PC-9 (cell line): Measurements from ENCODE around the gene IGF2R. TPM values are rescaled to one million over a fixed set of nuclear protein-coding genes. Genes with fewer than 3 reads are reported as not detected.
"Not testable (repeated sequence)": the region's sequence is repeated elsewhere in the genome, so short reads cannot be mapped to it uniquely, and the experiment has no call there.

ENCODE experiments used
- BruUV-seq: library from RNA; stranded (reverse); fragments of 400-500 nt; replicated peaks from 2 replicates; lab custom pipeline; 2021; lab: Mats Ljungman, UMichigan
- CTCF ChIA-PET: fragments of 300-600 bp; sonication (Branson Sonifier 250); formaldehyde crosslinking; loops from one replicate; lab custom pipeline; 2022; ENCODE audit warnings: antibody characterized with exemption; lab: Charles Lee
- POLR2A ChIA-PET: fragments of 300-600 bp; sonication (Branson Sonifier 250); formaldehyde crosslinking; loops from one replicate; lab custom pipeline; 2022; ENCODE audit warnings: antibody characterized with exemption; ENCODE audit not compliant: unreplicated experiment; lab: Charles Lee
- DNase-seq, 2 experiments: peaks; one replicate each; pipeline versions ENCODE4 v3.0.0 to v3.0.0-alpha.2; 2015 to 2022; ENCODE audit warnings: mixed read lengths in 1 of 2
- H2AFZ ChIP-seq: fragments of 200-600 bp; sonication (generic); 2 replicates; pipeline ENCODE4 v1.8.1; 2017; ENCODE audit warnings: antibody characterized with exemption
- H3F3A ChIP-seq: fragments of 200-600 bp; sonication (generic); 2 replicates; pipeline ENCODE4 v1.8.1; 2017; ENCODE audit warnings: antibody characterized with exemption, mild to moderate bottlenecking, low read depth; ENCODE audit not compliant: insufficient read depth
- H3K27ac ChIP-seq: fragments of 200-600 bp; sonication (generic); 2 replicates; pipeline ENCODE4 v1.6.1; 2016; ENCODE audit warnings: mixed run types
- H3K27me3 ChIP-seq: fragments of 200-600 bp; sonication (generic); 2 replicates; pipeline ENCODE4 v1.6.1; 2016; ENCODE audit warnings: low read depth, mixed run types; ENCODE audit not compliant: insufficient read depth
- H3K36me3 ChIP-seq: fragments of 200-600 bp; sonication (generic); 2 replicates; pipeline ENCODE4 v1.6.1; 2016; ENCODE audit warnings: low read depth, mixed run types
- H3K4me1 ChIP-seq: fragments of 200-600 bp; sonication (generic); replicated peaks from 2 replicates; pipeline ENCODE4 v1.6.1; 2016; ENCODE audit warnings: mixed run types; ENCODE audit not compliant: insufficient read depth
- H3K4me2 ChIP-seq: fragments of 200-600 bp; sonication (generic); 2 replicates; pipeline ENCODE4 v1.6.1; 2017; ENCODE audit warnings: mixed run types
- H3K4me3 ChIP-seq: fragments of 200-600 bp; sonication (generic); 2 replicates; pipeline ENCODE4 v1.6.1; 2016; ENCODE audit warnings: mixed run types
- H3K79me2 ChIP-seq: fragments of 200-600 bp; sonication (generic); 2 replicates; pipeline ENCODE4 v1.6.1; 2017; ENCODE audit warnings: low read depth, mixed run types
- H3K9me2 ChIP-seq: fragments of 200-600 bp; sonication (generic); 2 replicates; pipeline ENCODE4 v1.8.1; 2017; ENCODE audit warnings: mild to moderate bottlenecking; ENCODE audit not compliant: insufficient read depth
- H3K9me3 ChIP-seq: fragments of 200-600 bp; sonication (generic); 2 replicates; pipeline ENCODE4 v1.8.1; 2016; ENCODE audit warnings: low read depth; ENCODE audit not compliant: insufficient read depth
- H4K20me1 ChIP-seq: fragments of 200-600 bp; sonication (generic); 2 replicates; pipeline ENCODE4 v1.8.1; 2017; ENCODE audit not compliant: insufficient read depth
- CTCF ChIP-seq: fragments of 200-600 bp; sonication (generic); conservative IDR thresholded peaks from 2 replicates; pipeline ENCODE4 v1.6.1; 2017; ENCODE audit warnings: mixed run types, antibody characterized with exemption, mild to moderate bottlenecking, moderate library complexity
- EZH2 ChIP-seq: fragments of 200-600 bp; sonication (generic); IDR thresholded peaks from 2 replicates; pipeline ENCODE4 v1.8.0; 2017; ENCODE audit warnings: antibody characterized with exemption, low read depth
- intact Hi-C: fragments of 100-400 bp; cut with micrococcal nuclease; formaldehyde crosslinking; loops from one replicate; pipeline ENCODE4 v1.10.0; 2022; ENCODE audit not compliant: unreplicated experiment
- total RNA-seq: library from RNA; stranded (reverse); gene quantifications from 2 replicates; pipeline ENCODE4 v1.2.3, GENCODE V29; 2021

IGF2R gene
- total RNA-seq, 1 experiment from 2014 or later, result 53.1 TPM

GRCh38 chr6:159998538-159998937 lies 29.7 kb downstream of the IGF2R start:
- TF ChIP-seq CTCF (no peak), EZH2 (no peak)
- H3K27ac ChIP-seq, result no peak overlapping the region
- H3K9me3 ChIP-seq, result no peaks in the 10 kb centered on the region
- H3K4me2 ChIP-seq, result no peak overlapping the region
- H4K20me1 ChIP-seq, result 0 out of 2 replicates have a peak, but pooled peaks cover 12% of the 10 kb centered on the region
- H3K27me3 ChIP-seq, result no peaks in the 10 kb centered on the region
- DNase-seq, result no peak
- intact Hi-C loops, result no loop called here
- peaks cover 11% of the 10 kb centered on the region; the same call in 1 of the 2 replicates for H3K36me3 ChIP-seq
- H2AFZ ChIP-seq, result no peak overlapping the region
- peaks cover 48% of the 10 kb centered on the region for H3K79me2 ChIP-seq
- BruUV-seq, result no TSS peak
- no peaks in the 10 kb centered on the region for H3F3A ChIP-seq
- H3K4me1 ChIP-seq, result no peaks in the 10 kb centered on the region
- H3K4me3 ChIP-seq, result no peak overlapping the region
- ChIA-PET POLR2A (no interaction called here), CTCF (no interaction called here)
- H3K9me2 ChIP-seq, result no peaks in the 10 kb centered on the region

DNA sequence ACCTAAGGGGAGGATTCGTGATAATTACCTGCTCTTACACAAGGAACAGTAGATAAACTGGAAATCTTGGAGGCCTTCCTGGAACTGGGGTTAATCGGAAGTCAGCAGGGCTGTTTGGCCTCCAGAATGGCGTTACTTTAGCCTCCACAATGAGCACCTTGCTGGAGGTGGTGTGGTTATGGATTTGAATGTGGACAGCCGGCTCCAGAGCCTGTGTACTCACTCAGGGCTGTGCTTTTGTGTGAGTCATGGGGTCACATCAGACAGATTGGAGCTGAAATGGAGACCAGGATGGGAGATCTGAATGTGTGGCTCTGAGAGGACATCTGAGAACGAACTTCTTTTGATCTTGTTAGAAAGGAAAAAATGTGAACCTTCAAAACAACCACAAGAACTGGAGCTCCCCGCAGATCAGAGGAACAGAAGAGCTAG lies 30.4 kb downstream of the IGF2R start:
- Histone ChIP-seq H3F3A (no peaks in the 10 kb centered on the region), H3K27me3 (no peaks in the 10 kb centered on the region), H3K4me1 (no peaks in the 10 kb centered on the region), H3K4me2 (no peak overlapping the region), H3K79me2 (peaks cover 40% of the 10 kb centered on the region), H3K9me3 (no peaks in the 10 kb centered on the region), H3K4me3 (no peak overlapping the region), H2AFZ (no peak overlapping the region), H4K20me1 (0 out of 2 replicates have a peak, but pooled peaks cover 12% of the 10 kb centered on the region), H3K9me2 (no peaks in the 10 kb centered on the region), H3K27ac (no peak overlapping the region), H3K36me3 (peaks cover 11% of the 10 kb centered on the region; the same call in 1 of the 2 replicates)
- ChIA-PET CTCF (no interaction called here), POLR2A (no interaction called here)
- no peak for DNase-seq
- no peak for TF ChIP-seq EZH2
- TF ChIP-seq CTCF, result no peak
- BruUV-seq, result no TSS peak
- intact Hi-C loops, result no loop called here

GRCh38 chr6:160000280-160000704 lies 31.4 kb downstream of the IGF2R start:
- no peaks in the 10 kb centered on the region for H3K9me3 ChIP-seq
- H3K4me1 ChIP-seq, result no peaks in the 10 kb centered on the region
- ChIA-PET POLR2A (interaction anchor here (0.7 kb wide), 1 partner anchor 178 kb away, joined by 14 read pairs; no protein-coding TSS in a partner anchor), CTCF (no interaction called here)
- no peaks in the 10 kb centered on the region for H3K9me2 ChIP-seq
- no peak overlapping the region for H2AFZ ChIP-seq
- H3K4me2 ChIP-seq, result no peak overlapping the region
- DNase-seq, result no peak
- no peaks in the 10 kb centered on the region for H3F3A ChIP-seq
- no peak overlapping the region for H3K4me3 ChIP-seq
- H3K27ac ChIP-seq, result no peak overlapping the region
- no TSS peak for BruUV-seq
- peaks cover 36% of the 10 kb centered on the region for H3K79me2 ChIP-seq
- 0 out of 2 replicates have a peak, but pooled peaks cover 12% of the 10 kb centered on the region for H4K20me1 ChIP-seq
- TF ChIP-seq EZH2 (no peak), CTCF (no peak)
- intact Hi-C loops, result no loop called here
- peaks cover 4% of the 10 kb centered on the region; the same call in 1 of the 2 replicates for H3K36me3 ChIP-seq
- no peaks in the 10 kb centered on the region for H3K27me3 ChIP-seq

DNA sequence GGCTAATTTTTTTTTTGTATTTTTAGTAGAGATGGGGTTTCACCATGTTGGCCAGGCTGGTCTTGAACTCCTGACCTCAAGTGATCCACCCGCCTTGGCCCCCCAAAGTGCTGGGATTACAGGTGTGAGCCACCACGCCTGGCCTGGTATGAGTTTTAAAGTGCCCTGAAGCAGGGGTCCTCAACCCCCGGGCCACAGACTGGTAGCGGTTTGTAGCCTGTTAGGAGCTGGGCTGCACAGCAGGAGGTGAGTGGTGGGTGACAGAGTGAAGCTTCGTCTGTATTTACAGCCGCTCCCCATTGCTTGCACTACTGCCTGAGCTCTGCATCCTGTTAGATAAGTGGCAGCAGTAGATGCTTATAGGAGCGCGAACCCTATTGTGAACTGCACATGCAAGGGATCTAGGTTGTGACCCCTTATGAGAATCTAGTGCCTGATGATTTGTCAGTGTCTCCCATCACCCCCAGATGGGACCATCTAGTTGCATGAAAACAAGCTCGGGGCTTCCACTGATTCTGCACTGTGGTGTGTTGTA lies 32.1 kb downstream of the IGF2R start:
- H3K27me3 ChIP-seq, H3K27ac ChIP-seq, CTCF ChIA-PET, H3F3A ChIP-seq, H2AFZ ChIP-seq, H3K4me3 ChIP-seq, H3K9me2 ChIP-seq, DNase-seq, H3K4me2 ChIP-seq, BruUV-seq, H3K4me1 ChIP-seq, intact Hi-C loops, H3K36me3 ChIP-seq, H3K9me3 ChIP-seq: not testable (repeated sequence)
- POLR2A ChIA-PET, result interaction anchor here (0.7 kb wide), 1 partner anchor 179 kb away, joined by 14 read pairs; no protein-coding TSS in a partner anchor
- Histone ChIP-seq H3K79me2 (peaks cover 32% of the 10 kb centered on the region), H4K20me1 (0 out of 2 replicates have a peak, but pooled peaks cover 12% of the 10 kb centered on the region)
